ENCODE data around the gene CST4. TPM values are rescaled to one million over a fixed set of nuclear protein-coding genes. Genes with fewer than 3 reads are reported as not detected.

CST4 gene, protein sequence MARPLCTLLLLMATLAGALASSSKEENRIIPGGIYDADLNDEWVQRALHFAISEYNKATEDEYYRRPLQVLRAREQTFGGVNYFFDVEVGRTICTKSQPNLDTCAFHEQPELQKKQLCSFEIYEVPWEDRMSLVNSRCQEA
- not detected in 5 replicates for total RNA-seq (2022; extraction: Qiagen RNA extraction; ENCODE audit: low read depth)

GRCh38 chr20:23688684-23689398, at the start of gene CST4:
CST4 (minus strand) TSS chr20:23689038; CDS start chr20:23688969, 69 bp downstream.

DNA sequence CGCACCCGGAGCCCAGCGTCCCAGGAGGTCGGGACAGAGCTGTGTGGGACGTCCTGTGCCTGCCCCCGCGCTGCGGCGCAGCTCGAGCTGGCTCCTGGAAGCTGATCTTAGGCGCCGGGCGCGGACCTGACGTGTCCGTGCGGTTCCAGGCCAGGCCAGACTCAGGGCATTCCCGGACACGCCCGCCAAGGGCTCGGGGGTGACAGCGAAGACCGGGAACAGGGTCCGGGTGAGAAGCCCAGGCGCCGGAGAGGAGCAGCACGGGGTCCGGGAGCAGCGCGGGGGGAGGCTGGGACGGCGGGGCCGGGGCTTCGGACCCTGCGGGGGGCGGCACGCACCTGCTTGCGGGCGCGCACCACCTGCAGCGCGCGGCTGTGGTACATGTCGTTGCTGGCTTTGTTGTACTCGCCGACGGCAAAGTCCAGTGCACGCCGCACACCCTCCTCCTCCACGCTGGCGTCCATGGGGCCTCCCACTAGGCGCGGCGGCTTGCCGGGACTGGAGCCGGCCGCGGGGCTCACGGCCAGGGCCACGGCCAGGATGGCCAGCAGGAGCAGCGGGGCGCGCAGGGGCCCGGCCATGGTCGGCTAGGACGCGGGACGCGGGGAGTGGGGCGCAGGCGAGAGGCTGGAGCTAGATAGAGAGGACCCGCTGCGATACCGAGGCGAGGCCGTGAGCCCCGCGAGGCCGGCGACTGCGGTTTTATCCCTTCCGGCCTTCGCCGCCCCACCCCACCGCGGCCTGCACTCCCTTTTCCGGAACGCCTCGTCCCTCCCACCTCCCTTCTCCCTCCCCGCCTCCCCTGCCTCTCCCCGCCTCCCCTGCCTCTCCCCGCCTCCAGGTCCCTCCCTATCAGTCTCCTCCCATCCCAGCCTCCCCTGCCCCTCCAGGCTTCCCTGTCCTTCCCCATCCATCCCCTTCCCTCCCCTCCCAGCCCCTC, 51.3 kb downstream of the CST4 start, which contains the start of gene CST3:
Gene CST3 (minus strand): TSS at position 674 of the 940 bp plus-strand sequence. CDS start 93 bp downstream, at position 581.

Other genes with a start within 250 kb of the CST4 start
- not detected in 5 replicates for gene CSTL1, start 249.4 kb downstream of the CST4 start, total RNA-seq (2022; extraction: Qiagen RNA extraction; ENCODE audit: low read depth)
- not detected in 5 replicates for gene CST11, start 236.2 kb downstream of the CST4 start, total RNA-seq (2022; extraction: Qiagen RNA extraction; ENCODE audit: low read depth)
- gene CST8, start 197.9 kb downstream of the CST4 start, total RNA-seq (2022; extraction: Qiagen RNA extraction; ENCODE audit: low read depth), result not detected in 5 replicates
- gene CST9L, start 120.6 kb downstream of the CST4 start, total RNA-seq (2022; extraction: Qiagen RNA extraction; ENCODE audit: low read depth), result not detected in 5 replicates
- not detected in 5 replicates for gene CST9, start 83.1 kb downstream of the CST4 start, total RNA-seq (2022; extraction: Qiagen RNA extraction; ENCODE audit: low read depth)
- gene CST3, start 51.1 kb downstream of the CST4 start, total RNA-seq (2022; extraction: Qiagen RNA extraction; ENCODE audit: low read depth), result 267 to 420 TPM (median 398 TPM) in 5 replicates
- gene CST1, start 61.9 kb upstream of the CST4 start, total RNA-seq (2022; extraction: Qiagen RNA extraction; ENCODE audit: low read depth), result 0.44 to 2.1 TPM (median 1.2 TPM) in 5 replicates
- 0.19 to 0.43 TPM (median 0.27 TPM) in 4 of 5 replicates, not detected in the other for gene CST2, start 137.7 kb upstream of the CST4 start, total RNA-seq (2022; extraction: Qiagen RNA extraction; ENCODE audit: low read depth)
- gene CST5, start 190.7 kb upstream of the CST4 start, total RNA-seq (2022; extraction: Qiagen RNA extraction; ENCODE audit: low read depth), result not detected in 5 replicates

Measured in A549 treated with GW870086 at 1 μM for 4 hours (cell line).